Activated T-cell treated with anti-CD3 and anti-CD28 coated beads for 4 hours (primary cell): Measurements from ENCODE around the gene UGT8.
"Not testable (repeated sequence)": the region's sequence is repeated elsewhere in the genome, so short reads cannot be mapped to it uniquely, and the experiment has no call there.

Experiments
- DNase-seq: peaks from one replicate; pipeline ENCODE4 v3.0.0-alpha.2; 2020

Gene UGT8, protein sequence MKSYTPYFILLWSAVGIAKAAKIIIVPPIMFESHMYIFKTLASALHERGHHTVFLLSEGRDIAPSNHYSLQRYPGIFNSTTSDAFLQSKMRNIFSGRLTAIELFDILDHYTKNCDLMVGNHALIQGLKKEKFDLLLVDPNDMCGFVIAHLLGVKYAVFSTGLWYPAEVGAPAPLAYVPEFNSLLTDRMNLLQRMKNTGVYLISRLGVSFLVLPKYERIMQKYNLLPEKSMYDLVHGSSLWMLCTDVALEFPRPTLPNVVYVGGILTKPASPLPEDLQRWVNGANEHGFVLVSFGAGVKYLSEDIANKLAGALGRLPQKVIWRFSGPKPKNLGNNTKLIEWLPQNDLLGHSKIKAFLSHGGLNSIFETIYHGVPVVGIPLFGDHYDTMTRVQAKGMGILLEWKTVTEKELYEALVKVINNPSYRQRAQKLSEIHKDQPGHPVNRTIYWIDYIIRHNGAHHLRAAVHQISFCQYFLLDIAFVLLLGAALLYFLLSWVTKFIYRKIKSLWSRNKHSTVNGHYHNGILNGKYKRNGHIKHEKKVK

GRCh38 chr4:114598191-114599121 is at the start of gene UGT8:
UGT8 (plus strand) TSS chr4:114598807; CDS start chr4:114622881, 24,074 bp downstream.
- DNase-seq: peak; percentile 14

DNA sequence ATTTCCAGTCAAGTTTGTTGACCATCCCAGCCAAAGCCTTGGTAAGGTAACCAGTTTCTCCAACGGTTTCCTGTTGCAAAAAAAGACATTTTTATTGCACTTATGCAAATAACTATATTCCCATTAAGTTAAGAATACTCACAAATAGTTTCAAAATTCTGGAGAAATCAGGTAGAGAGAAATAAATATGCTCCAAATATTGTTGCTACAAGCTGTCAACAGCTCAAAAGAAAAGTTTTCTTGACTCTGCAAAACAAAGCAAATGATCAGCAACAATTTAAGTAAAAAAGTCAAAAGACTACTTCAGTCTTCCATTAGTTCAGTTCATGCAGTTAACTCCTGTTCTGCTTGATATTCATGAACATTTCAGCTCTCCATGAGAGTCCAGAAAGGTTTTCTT is 49.0 kb upstream of the UGT8 start:
- DNase-seq: no peak

- DNase-seq: no peak
Measured at GRCh38 chr4:114558446-114559020, 40.1 kb upstream of the UGT8 start.

DNA sequence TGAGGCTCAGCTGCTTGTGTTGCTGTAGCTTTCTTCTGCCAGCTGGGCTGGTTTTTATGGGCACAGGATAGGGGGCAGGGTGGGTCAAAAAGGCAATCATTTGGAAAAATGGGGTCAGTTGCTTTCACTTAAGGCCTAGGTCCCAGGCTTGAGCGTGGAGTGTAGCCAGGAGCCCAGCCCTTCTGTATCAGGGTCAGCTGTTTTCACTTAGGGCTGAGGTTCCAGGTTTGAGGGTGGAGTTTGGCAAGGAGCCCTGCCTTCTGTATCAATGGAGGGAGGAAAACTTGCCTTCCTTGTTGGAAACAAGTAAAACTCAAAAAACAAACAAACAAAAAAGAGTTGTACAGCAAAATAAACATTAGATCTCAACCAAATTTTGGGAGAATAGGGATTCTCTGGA is 37.0 kb upstream of the UGT8 start:
- no peak for DNase-seq

GRCh38 chr4:114562176-114562904 is 36.3 kb upstream of the UGT8 start:
- no peak for DNase-seq

DNA sequence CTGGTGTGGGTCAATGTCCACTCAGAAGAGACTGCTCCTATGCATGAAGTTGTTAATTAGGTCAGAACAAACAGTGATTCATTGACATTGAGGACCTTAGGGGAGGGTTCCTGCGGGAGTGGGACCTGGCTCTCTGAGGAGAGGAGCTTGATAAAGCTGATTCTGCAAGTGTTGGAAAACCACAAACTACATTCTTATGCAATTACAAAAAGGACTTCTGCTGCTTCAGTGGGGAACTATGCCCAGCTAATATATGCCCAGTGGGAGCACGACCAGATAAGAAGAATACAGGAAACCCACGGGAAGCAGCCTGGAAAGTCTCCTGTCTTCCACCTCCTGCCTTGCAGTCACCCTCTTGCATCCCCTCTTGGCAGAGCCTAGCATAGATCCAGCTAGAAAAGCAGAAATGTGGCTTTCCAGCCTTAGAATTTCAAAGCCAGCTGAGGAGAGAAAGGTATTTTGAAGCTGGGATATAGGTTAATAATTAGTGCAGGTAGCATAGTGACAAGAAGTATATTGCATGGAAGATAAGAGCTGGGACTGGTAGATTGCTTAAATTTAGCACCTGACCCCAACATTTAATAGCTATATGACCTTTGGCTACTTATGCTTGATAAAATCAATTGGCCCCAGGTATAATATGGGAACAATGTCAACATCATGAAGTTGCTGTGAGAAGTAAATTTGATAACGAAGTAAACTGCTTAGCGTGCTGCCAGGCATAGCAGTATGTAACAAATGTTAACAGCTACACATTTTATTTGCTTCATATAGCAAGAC is 34.9 kb upstream of the UGT8 start:
- no peak for DNase-seq

DNA sequence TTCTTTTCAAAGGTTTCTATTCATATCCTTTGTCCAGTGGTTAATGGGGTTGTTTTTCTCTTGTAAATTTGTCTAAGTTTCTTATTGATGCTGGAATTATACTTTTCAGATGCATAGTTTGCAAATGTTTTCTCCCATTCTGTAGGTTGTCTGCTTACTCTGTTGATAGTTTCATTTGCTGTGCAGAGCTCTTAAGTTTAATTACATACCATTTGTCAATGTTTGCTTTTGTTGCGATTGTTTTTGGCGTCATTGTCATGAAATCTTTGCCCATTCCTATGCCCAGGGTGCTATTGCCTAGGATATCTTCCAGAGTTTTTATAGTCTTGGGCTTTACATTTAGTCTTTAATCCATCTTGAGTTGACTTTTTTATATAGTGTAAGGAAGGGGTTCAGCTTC is 21.2 kb upstream of the UGT8 start:
- no peak for DNase-seq

- DNase-seq: no peak
Measured at GRCh38 chr4:114582621-114583020, 16.0 kb upstream of the UGT8 start.

DNA sequence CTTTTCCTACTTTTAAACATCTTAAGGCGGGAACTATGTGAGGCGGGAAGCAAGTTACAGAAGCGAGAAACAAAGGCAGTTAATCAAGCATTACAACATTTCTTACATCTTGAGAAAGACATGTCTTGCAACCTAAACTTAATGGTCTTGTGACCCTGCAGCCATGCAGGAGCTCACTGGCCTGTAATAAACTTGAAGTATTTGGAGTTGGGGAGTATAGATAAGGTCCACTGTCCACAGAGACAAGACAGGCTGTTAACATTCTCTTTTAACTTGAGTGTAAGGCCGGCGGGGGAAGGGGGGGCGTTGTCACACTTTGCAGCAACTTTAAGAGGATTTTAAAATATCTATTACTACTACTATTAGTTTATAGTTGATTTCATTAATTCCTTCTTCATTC is 10.3 kb upstream of the UGT8 start:
- no peak for DNase-seq

DNA sequence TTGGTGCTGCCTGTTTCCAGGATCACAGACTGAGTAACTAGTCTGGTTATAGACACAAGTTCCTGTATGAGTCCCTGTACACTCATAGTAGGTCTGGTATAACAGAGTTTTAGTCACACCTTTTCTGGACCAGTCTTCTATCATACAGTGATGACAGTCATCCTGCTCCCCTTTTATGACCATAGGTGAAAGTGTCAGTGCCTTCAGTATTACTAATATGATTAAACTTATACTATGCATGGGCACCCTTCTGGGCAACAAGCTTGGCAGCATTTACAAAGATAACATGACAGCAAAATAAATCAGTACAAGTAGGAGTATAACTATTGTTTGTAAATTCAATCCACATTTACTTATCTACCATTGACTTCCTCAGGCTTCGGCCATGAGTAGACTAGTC is 8.2 kb upstream of the UGT8 start:
- DNase-seq: not testable (repeated sequence)

DNA sequence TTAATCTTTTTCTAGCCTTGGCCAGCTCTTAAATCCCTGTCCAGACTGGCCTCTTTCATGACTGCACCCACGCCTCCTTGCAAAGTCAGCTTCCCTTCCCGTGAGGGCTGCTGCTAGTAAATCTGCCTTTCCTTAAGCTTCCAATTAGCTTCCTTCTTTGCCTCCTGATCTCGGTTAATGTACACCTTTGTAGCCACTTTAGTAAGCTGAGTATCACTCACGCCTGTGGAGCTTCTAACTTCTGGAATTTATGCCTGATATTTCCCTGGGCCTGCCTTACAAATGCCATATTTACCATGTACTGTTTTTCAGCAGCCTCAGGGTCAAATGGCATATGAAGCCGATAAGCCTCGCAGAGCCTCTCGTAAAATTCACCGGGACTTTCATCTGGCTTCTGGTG is 5.1 kb upstream of the UGT8 start:
- DNase-seq: no peak

DNA sequence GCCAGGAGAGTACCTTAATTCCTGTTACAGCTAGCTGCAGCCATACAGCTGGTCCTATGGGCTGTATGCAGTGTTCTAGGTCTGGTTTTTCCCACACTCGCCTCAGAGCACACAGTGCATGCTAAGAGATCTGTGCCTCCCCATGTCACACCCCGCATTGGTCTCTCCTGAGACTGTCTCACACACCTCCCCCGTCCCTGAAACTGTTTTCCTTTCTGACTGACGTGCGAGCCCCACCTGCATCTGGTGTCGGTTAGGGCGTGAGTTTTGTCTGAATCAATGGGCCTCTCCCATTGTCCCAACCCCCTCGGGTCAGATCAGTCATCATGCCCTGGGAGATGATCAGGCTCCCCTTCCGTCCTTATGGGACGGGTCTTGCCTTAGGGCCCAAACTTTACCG is 3.4 kb upstream of the UGT8 start:
- no peak for DNase-seq

DNA sequence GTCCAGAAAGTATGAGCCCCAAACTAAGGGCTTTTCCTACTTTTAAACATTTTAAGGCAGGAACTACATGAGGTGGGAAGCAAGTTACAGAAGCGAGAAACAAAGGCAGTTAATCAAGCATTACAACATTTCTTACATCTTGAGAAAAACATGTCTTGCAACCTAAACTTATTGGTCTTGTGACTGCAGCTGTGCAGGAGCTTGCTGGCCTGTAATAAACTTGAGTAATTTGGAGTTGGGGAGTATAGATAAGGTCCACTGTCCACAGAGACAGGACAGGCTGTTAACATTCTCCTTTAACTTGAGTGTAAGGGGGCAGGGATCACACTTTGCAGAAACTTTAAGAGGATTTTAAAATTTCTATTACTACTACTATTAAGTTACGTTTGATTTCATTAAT is 2.7 kb upstream of the UGT8 start:
- DNase-seq: no peak

DNA sequence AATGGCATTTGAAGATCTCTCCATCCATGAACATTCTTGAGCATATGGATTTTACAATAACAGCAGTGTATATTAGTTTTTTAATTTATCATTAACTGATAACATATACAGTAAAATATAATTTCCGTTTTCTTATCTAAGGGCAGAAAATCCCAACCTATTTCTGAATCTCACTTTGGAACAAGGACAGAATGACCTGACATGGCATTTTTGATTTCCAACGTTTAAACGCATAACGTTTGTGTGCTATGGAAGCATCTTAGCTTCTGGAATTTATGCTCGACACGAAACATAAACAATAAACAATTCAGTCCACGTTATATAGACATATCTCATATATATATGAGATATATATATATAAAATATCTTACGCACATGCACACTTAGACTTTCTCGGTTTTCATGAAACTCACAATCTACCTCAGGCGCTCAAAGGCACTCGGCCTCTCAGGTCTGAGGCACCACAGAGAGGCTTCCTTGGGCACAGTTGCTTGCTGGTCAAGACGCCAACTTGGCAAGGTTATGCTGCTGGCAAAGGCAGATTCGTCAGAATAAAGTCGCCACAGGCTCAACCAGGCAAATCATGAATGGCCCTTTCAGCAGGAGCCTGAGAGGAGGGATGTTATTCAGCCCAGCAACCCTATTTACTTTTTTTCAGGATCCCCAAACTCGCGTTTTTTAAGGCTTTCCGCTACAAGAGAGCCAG is 1.0 kb upstream of the UGT8 start:
- DNase-seq: no peak

GRCh38 chr4:114599231-114599902 is 760 bp downstream of the UGT8 start:
- DNase-seq: no peak

DNA sequence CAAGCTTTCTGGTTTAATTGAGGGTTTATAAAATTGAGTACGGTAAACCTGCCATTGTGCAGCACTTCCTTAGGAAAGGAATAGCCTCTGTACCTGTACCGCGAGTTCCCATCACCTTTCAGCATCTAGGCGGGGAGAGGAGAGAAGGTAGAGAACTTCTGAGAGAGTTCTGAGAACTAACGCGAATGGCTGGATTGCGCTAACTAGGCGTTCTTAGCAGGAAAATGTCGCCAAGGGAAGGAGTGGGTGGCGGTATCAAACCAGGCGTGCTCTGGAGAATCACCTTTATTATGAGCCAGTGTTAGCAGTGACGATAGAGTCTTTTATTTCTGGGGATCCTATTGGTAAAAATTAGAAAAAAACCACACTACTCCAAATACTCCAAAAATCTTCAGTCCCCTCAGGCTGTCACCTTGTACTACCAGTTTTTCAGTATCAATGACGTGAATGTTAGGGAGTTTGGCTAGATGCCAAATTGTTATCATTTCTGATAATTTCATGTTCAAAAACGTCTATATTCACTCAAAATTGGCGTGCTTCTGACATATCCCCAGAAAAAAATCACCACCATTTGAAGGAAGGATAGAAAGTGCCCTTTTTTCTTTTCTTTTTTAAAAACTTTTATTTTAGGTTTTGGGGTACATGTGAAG is 1.4 kb downstream of the UGT8 start:
- DNase-seq: no peak

GRCh38 chr4:114600672-114601071 is 2.1 kb downstream of the UGT8 start:
- DNase-seq: no peak

GRCh38 chr4:114601304-114602052 is 2.9 kb downstream of the UGT8 start:
- no peak for DNase-seq

DNA sequence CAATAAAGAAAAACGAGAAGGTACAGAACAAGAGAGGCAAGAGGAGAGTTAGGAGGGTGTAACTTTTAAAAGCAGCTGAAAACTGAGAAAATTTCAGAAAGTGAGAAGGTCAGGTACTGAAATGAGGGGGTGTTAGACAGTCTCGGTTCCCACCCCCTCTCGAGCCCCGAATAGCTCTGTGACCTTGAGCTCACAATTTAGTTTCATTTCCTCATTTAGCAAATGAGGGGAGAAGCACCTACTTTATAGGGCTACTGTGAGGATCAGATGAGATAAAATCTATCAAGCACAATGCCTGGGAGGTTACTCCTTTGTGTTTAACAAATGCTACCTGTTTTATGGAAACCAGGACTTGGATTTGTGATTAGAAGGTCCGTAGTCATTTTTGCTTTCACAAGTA is 4.9 kb downstream of the UGT8 start:
- DNase-seq: no peak
